HG03097 (cell line): ENCODE data around the gene NF2.

ENCODE experiments used
- ATAC-seq: cut with Tn5 transposase; IDR thresholded peaks from one replicate; pipeline ENCODE4 v1.9.1; 2021; ENCODE audit not compliant: unreplicated experiment, low FRiP score

Gene NF2

GRCh38 chr22:29629903-29630516 lies 26.6 kb downstream of the NF2 start:
- ATAC-seq, result no peak

DNA sequence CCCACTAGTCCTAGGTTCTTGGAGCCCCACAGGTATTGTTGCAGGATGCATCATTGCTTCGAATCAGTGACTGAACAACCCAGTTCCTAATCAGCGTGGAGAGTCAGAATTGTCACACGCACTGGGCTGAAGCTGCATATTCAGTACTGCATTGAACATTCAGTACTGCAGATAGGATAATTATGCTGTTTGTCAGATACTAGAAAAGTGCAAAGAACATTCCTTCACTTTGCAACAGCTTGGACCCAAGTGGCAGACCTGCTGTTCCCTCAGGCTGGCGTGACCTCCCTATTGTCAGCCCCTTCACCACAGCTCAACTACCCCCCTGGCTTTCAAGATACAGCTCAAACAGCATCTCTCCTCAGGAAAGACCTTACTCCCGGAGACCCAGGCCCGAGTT lies 27.6 kb downstream of the NF2 start:
- no peak for ATAC-seq

GRCh38 chr22:29631725-29632124 lies 28.3 kb downstream of the NF2 start:
- ATAC-seq, result no peak

DNA sequence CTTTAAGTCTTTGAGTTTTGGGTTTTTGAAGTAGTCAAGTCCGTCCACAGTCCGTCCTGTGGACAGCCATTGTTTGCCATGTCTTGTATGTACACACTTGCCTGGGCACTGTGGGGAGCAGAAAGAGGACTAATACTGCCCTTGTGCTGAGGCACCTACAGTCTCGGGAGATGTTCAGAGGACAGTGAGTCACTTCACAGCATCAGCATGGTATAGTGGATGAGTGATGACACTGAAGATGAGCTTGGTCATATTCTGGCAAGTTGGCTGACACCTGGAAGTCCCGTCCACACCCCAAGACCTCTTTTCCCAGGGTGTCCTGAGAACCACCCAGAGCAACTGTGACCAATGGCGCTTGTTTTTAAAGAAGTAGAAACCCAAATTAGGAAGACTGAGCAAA lies 29.2 kb downstream of the NF2 start:
- no peak for ATAC-seq

GRCh38 chr22:29633514-29634312 lies 30.3 kb downstream of the NF2 start:
- no peak for ATAC-seq

DNA sequence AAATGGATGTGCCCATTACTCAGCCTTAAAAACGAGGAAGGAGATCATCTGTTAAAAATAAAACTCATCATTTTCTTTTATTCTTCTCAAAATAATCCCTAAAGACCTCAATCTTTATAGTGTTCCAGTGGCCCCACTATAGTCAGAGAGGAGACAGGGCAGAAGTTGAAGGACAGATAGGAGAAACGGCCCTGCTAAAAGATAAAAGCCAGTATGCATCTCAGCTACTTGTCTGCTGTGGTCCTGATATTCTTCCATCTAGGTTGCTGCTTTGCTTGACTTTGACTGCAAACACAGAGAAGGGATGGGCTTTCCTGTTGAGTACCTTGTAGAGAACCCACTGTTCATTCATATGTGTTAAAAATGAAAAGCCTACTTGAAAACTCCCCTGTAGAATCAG lies 31.4 kb downstream of the NF2 start:
- no peak for ATAC-seq

GRCh38 chr22:29635734-29636357 lies 32.4 kb downstream of the NF2 start:
- ATAC-seq, result no peak

DNA sequence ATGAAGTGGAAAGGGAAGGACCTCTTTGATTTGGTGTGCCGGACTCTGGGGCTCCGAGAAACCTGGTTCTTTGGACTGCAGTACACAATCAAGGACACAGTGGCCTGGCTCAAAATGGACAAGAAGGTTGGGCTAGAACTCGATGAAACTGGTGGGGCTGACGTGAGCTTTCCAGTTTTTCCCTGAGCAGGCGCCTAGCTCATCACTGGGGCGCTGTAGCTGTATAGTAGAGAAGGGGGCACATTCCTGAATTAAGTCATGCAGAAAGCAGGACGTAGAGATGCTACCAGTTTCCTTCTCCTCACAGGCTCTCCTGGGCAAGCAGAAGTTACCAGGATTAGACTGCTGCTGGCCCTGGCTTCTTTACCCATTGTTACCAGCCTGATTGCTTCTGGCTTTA lies 33.3 kb downstream of the NF2 start:
- no peak for ATAC-seq

- ATAC-seq, result no peak
Observed at GRCh38 chr22:29637181-29637580, 33.7 kb downstream of the NF2 start.

- no peak for ATAC-seq
Observed at GRCh38 chr22:29638678-29639077, 35.2 kb downstream of the NF2 start.

GRCh38 chr22:29639096-29639495 lies 35.7 kb downstream of the NF2 start:
- no peak for ATAC-seq

DNA sequence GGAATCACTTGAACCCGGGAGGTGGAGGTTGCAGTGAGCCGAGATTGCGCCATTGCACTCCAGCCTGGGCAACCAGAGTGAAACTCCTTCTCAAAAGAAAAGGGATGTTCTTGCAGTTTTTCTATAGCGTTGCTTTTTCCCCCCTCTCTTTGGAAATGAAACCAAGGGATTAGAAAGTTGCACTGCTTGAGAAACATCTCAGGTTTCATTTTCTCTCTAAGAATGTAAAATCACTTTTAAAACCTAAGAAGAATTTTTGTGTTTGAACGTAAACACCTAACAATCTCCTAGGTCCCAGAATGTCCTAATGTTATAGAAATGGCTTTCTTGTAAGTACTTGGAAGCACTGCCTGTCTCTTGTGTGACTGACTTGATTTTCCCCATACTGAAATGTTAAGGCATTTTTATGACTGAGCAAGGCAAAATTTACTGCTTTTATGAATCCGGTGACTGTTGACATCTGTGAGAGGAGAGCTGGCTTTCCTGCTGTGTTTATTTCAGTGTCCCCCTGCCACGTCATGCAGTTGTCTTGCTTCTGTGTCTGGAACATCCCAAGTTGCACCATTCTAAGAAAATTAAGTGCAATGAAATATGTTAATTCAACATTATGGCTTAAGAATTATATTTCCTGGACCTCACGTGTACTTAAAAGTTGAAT lies 37.7 kb downstream of the NF2 start:
- no peak for ATAC-seq

GRCh38 chr22:29641700-29642330 lies 38.4 kb downstream of the NF2 start:
- ATAC-seq, result no peak

GRCh38 chr22:29642694-29643093 lies 39.3 kb downstream of the NF2 start:
- ATAC-seq, result no peak

GRCh38 chr22:29647954-29648737 lies 44.7 kb downstream of the NF2 start:
- ATAC-seq, result no peak

- no peak for ATAC-seq
Observed at GRCh38 chr22:29650370-29650769, 46.9 kb downstream of the NF2 start.

DNA sequence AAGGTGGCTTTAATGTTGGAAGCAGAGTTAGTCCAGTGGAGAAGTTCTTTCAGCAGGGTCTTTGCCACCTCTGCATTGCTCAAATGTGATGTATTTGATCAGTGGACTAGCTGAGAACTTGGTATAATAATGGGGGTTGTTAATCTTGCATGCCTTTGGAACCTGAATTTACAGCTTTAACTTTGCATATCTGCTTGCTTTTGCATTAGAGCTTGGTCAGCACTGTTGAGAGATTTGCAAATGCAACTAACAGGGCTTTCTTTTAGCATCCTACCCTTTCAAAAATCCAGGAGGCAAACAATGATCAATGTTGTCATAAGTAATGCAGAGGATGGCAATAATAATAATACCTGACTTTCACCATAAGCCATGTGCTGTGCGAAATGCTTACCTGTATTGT lies 48.2 kb downstream of the NF2 start:
- no peak for ATAC-seq

DNA sequence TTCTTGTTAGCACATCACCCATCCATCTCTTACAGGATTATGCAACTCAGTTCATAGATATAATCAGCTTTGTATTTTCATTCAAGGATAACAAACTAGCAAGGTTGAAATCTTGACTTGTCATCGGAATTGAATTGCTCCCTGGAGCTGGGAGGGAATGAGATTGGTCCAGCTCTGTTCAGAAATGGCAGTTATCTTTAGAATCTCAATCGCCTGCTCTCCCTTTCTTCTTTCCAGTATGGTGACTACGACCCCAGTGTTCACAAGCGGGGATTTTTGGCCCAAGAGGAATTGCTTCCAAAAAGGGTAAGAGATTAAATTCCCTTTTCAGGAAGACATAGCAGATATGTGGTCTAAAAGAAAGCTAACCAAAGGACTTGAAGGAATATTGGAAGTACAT lies 51.0 kb downstream of the NF2 start:
- ATAC-seq, result no peak

GRCh38 chr22:29654882-29655281 lies 51.4 kb downstream of the NF2 start:
- no peak for ATAC-seq

- no peak for ATAC-seq
Observed at GRCh38 chr22:29658176-29658575, 54.7 kb downstream of the NF2 start.
